ENCODE results near the gene SIGLEC9. TPM values are rescaled to one million over a fixed set of nuclear protein-coding genes. Genes with fewer than 3 reads are reported as not detected.

SIGLEC9 gene
- total and polyA plus RNA-seq, 7 donors: 0.24 to 2.2 (median 0.73) TPM

GRCh38 chr19:51161867-51162496 lies 37.3 kb downstream of the SIGLEC9 start:
- TF ChIP-seq CTCF (IDR thresholded peaks at IDR 0.05): no peak
- DNase-seq (no peak), ATAC-seq (no peak)
- Histone ChIP-seq H3K27me3 (ENCODE audit: insufficient read depth in 3 of 3, low read length in 2 of 3) (no peaks in the 10 kb centered on the region), H3K4me3 (no peak overlapping the region), H3K9me3 (no peaks in the 10 kb centered on the region), H3K27ac (no peak overlapping the region), H3K36me3 (ENCODE audit: insufficient read depth in 1 of 2, low read depth in 1 of 2) (no peaks in the 10 kb centered on the region), H3K4me1 (no peaks in the 10 kb centered on the region)
- WGBS, 3 donors: 82 to 85% (median 83%) methylated on average over 4 of the region's 4 CpGs
- intact Hi-C loops (cut with DNase I): no loop called here

GRCh38 chr19:51163257-51163656 lies 38.6 kb downstream of the SIGLEC9 start:
- ATAC-seq (no peak), DNase-seq (no peak)
- Histone ChIP-seq H3K27me3 (ENCODE audit: insufficient read depth in 3 of 3, low read length in 2 of 3) (peaks cover 0 to 2% (median 0%) of the 10 kb centered on the region in 3 donors), H3K4me3 (no peak overlapping the region), H3K36me3 (ENCODE audit: insufficient read depth in 1 of 2, low read depth in 1 of 2) (no peaks in the 10 kb centered on the region), H3K4me1 (no peaks in the 10 kb centered on the region), H3K9me3 (no peaks in the 10 kb centered on the region), H3K27ac (no peak overlapping the region)
- WGBS, 3 donors: 48 to 66% (median 53%) methylated on average over 3 of the region's 3 CpGs
- no peak for TF ChIP-seq CTCF (IDR thresholded peaks at IDR 0.05)
- intact Hi-C loops (cut with DNase I): no loop called here

GRCh38 chr19:51164215-51164614 lies 39.5 kb downstream of the SIGLEC9 start:
- H3K4me1 ChIP-seq: no peaks in the 10 kb centered on the region
- intact Hi-C loops (cut with DNase I): no loop called here
- ATAC-seq (no peak), DNase-seq (no peak)
- no peak for TF ChIP-seq CTCF (IDR thresholded peaks at IDR 0.05)
- H3K27ac ChIP-seq: no peak overlapping the region
- H3K36me3 ChIP-seq (ENCODE audit: insufficient read depth in 1 of 2, low read depth in 1 of 2): no peaks in the 10 kb centered on the region
- H3K9me3 ChIP-seq: no peaks in the 10 kb centered on the region
- peaks cover 0 to 2% (median 0%) of the 10 kb centered on the region in 3 donors for H3K27me3 ChIP-seq (ENCODE audit: insufficient read depth in 3 of 3, low read length in 2 of 3)
- H3K4me3 ChIP-seq: no peak overlapping the region
- 63 to 78% (median 66%) methylated on average over 3 of the region's 3 CpGs for WGBS, 3 donors

GRCh38 chr19:51166846-51167490 lies 42.3 kb downstream of the SIGLEC9 start:
- no peaks in the 10 kb centered on the region for H3K36me3 ChIP-seq (ENCODE audit: insufficient read depth in 1 of 2, low read depth in 1 of 2)
- H3K27ac ChIP-seq: no peak overlapping the region
- H3K4me3 ChIP-seq: no peak overlapping the region
- no peaks in the 10 kb centered on the region for H3K9me3 ChIP-seq
- intact Hi-C loops (cut with DNase I): no loop called here
- ATAC-seq (no peak), DNase-seq (no peak)
- peaks cover 0 to 2% (median 0%) of the 10 kb centered on the region in 3 donors for H3K27me3 ChIP-seq (ENCODE audit: insufficient read depth in 3 of 3, low read length in 2 of 3)
- H3K4me1 ChIP-seq: no peaks in the 10 kb centered on the region
- WGBS, 3 donors: 51 to 55% (median 52%) methylated on average over 9 of the region's 9 CpGs
- TF ChIP-seq CTCF (IDR thresholded peaks at IDR 0.05): no peak
